HepG2 (cell line): ENCODE data around the gene PRR23E. TPM values are rescaled to one million over a fixed set of nuclear protein-coding genes. Genes with fewer than 3 reads are reported as not detected.

Experiments used
- ATAC-seq: fragments of 200-7000 bp; cut with Tn5 transposase; 3 replicates; pipeline ENCODE4 v1.9.1; 2020; ENCODE audit warnings: mild to moderate bottlenecking, moderate library complexity
- BruUV-seq: library from RNA; stranded (reverse); fragments of 400-500 nt; replicated peaks from 2 replicates; lab custom pipeline; 2021; lab: Mats Ljungman, UMichigan
- CTCF ChIA-PET: fragments of 300-600 bp; formaldehyde crosslinking; extraction: SDS; loops from one replicate; lab custom pipeline; 2021; ENCODE audit warnings: low total read pairs, inconsistent platforms, low intra/inter-chr PET ratio; lab: Yijun Ruan, JAX
- POLR2A ChIA-PET: fragments of 350-600 bp; sonication (Branson Sonifier 250); formaldehyde crosslinking; loops from one replicate; lab custom pipeline; 2020; ENCODE audit warnings: antibody characterized with exemption, inconsistent platforms; lab: Yijun Ruan, JAX
- DNase-seq: peaks from one replicate; pipeline ENCODE4 v3.0.0-alpha.2; 2015; ENCODE audit warnings: low spot score
- FAIRE-seq: peaks from 3 replicates; lab custom pipeline; 2011; peaks lifted over from hg19 to GRCh38; lab: Jason Lieb, UNC
- H2AFZ ChIP-seq: one replicate; pipeline ENCODE4 v1.6.1; 2011; ENCODE audit warnings: low read length, inconsistent platforms
- H3K27ac ChIP-seq: fragments of 300-600 bp; 3 replicates; pipeline ENCODE4 v1.8.0; 2011; ENCODE audit warnings: mixed run types, mild to moderate bottlenecking, mixed read lengths, low read length, inconsistent platforms; ENCODE audit not compliant: insufficient read depth; ENCODE audit errors: extremely low read length
- H3K27me3 ChIP-seq, 2 experiments: fragments of 200-600 bp in 1 of 2; 2 replicates in 1 of 2; 3 replicates in 1 of 2; pipeline versions ENCODE4 v1.6.0 to v1.8.0; 2011; ENCODE audit warnings: low read length in 2 of 2, mild to moderate bottlenecking in 2 of 2, moderate library complexity in 2 of 2, inconsistent platforms in 1 of 2; ENCODE audit not compliant: insufficient read depth in 2 of 2, control insufficient read depth in 1 of 2
- H3K36me3 ChIP-seq, 2 experiments: fragments of 200-600 bp in 1 of 2; replicated peaks in 1 of 2; 2 replicates in 1 of 2; 3 replicates in 1 of 2; pipeline versions ENCODE4 v1.5.1 to v1.8.0; 2011; ENCODE audit warnings: low read length in 2 of 2, inconsistent platforms in 1 of 2; ENCODE audit not compliant: insufficient read depth in 2 of 2, control insufficient read depth in 1 of 2
- H3K4me1 ChIP-seq: 2 replicates; pipeline ENCODE4 v1.5.1; 2012; ENCODE audit warnings: low read length, inconsistent platforms; ENCODE audit not compliant: insufficient read depth
- H3K4me2 ChIP-seq: 2 replicates; pipeline ENCODE4 v1.6.0; 2011; ENCODE audit warnings: low read depth, low read length, inconsistent platforms
- H3K4me3 ChIP-seq, 3 experiments: fragments of 200-600 bp in 1 of 3; sonication (generic), shearing (Covaris generic) in 1 of 3; replicated peaks in 1 of 3; 2 replicates each; pipeline ENCODE4 v1.5.1; 2011 to 2016; ENCODE audit warnings: low read length in 3 of 3, inconsistent platforms in 2 of 3, low read depth in 2 of 3, mild to moderate bottlenecking in 2 of 3, control low read depth in 1 of 3, mixed read lengths in 1 of 3; ENCODE audit not compliant: insufficient read depth in 1 of 3
- H3K79me2 ChIP-seq: one replicate; pipeline ENCODE4 v1.6.1; 2011; ENCODE audit warnings: low read length, inconsistent platforms; ENCODE audit not compliant: insufficient read depth
- H3K9ac ChIP-seq: 2 replicates; pipeline ENCODE4 v1.6.0; 2011; ENCODE audit warnings: mild to moderate bottlenecking, low read depth, low read length, inconsistent platforms; ENCODE audit not compliant: insufficient read depth
- H3K9me3 ChIP-seq: 2 replicates; pipeline ENCODE4 v1.5.1; 2012; ENCODE audit warnings: mild to moderate bottlenecking, low read length
- H4K20me1 ChIP-seq: 2 replicates; pipeline ENCODE4 v1.6.0; 2011; ENCODE audit warnings: inconsistent platforms, mild to moderate bottlenecking, low read length, moderate library complexity; ENCODE audit not compliant: insufficient read depth
- BRD4 ChIP-seq: sonication (generic); formaldehyde crosslinking; IDR thresholded peaks from 2 replicates; pipeline ENCODE4 v1.4.0; 2020; ENCODE audit warnings: missing genetic modification reagents
- CREB3 ChIP-seq: sonication (generic); formaldehyde crosslinking; IDR thresholded peaks from 2 replicates; pipeline ENCODE4 v1.5.0; 2020; ENCODE audit warnings: missing genetic modification reagents
- GATA4 ChIP-seq: sonication (generic); IDR thresholded peaks from 2 replicates; pipeline ENCODE4 v1.6.1; 2016; ENCODE audit warnings: antibody characterized with exemption, low read depth, borderline replicate concordance
- MIER3 ChIP-seq: IDR thresholded peaks from 2 replicates; pipeline ENCODE4 v1.6.1; 2016; ENCODE audit warnings: missing compliant biosample characterization, borderline replicate concordance
- NFKB2 ChIP-seq: sonication (generic); formaldehyde crosslinking; IDR thresholded peaks from 2 replicates; pipeline ENCODE4 v1.4.0; 2020; ENCODE audit warnings: missing genetic modification reagents, borderline replicate concordance
- NR3C1 ChIP-seq: sonication (generic); formaldehyde crosslinking; IDR thresholded peaks from 2 replicates; pipeline ENCODE4 v1.4.0; 2020; ENCODE audit warnings: missing genetic modification reagents
- RAD51 ChIP-seq: fragments of 450-650 bp; IDR thresholded peaks from 2 replicates; pipeline ENCODE4 v1.6.1; 2016; ENCODE audit warnings: borderline replicate concordance
- RNF219 ChIP-seq: sonication (generic); formaldehyde crosslinking; IDR thresholded peaks from 2 replicates; pipeline ENCODE4 v1.5.0; 2020; ENCODE audit warnings: mild to moderate bottlenecking, missing genetic modification reagents
- SIN3B ChIP-seq: fragments of 150-350 bp; IDR thresholded peaks from 2 replicates; pipeline ENCODE4 v1.6.1; 2014; ENCODE audit warnings: low read length
- SRF ChIP-seq: IDR thresholded peaks from 2 replicates; pipeline ENCODE4 v1.6.1; 2011; ENCODE audit warnings: mild to moderate bottlenecking, low read depth, low read length, moderate library complexity
- TARDBP ChIP-seq: sonication (generic); formaldehyde crosslinking; IDR thresholded peaks from 2 replicates; pipeline ENCODE4 v1.8.0; 2022; ENCODE audit warnings: mild to moderate bottlenecking, missing genetic modification reagents
- ZNF251 ChIP-seq: sonication (generic); formaldehyde crosslinking; IDR thresholded peaks from 2 replicates; pipeline ENCODE4 v1.9.0; 2021; ENCODE audit warnings: mild to moderate bottlenecking, missing genetic modification reagents
- ZNF33B ChIP-seq: sonication (generic); formaldehyde crosslinking; IDR thresholded peaks from 2 replicates; pipeline ENCODE4 v1.5.1; 2020; ENCODE audit warnings: mild to moderate bottlenecking, missing genetic modification reagents
- ZNF557 ChIP-seq: sonication (generic); formaldehyde crosslinking; IDR thresholded peaks from 2 replicates; pipeline ENCODE4 v1.4.0; 2020; ENCODE audit warnings: missing genetic modification reagents
- ZNF605 ChIP-seq: sonication (generic); formaldehyde crosslinking; IDR thresholded peaks from 2 replicates; pipeline ENCODE4 v1.8.0; 2022; ENCODE audit warnings: mild to moderate bottlenecking, missing genetic modification reagents
- ZNF737 ChIP-seq: sonication (generic); formaldehyde crosslinking; IDR thresholded peaks from 2 replicates; pipeline ENCODE4 v1.5.0; 2020; ENCODE audit warnings: missing genetic modification reagents, mild to moderate bottlenecking, borderline replicate concordance
- ZNF747 ChIP-seq: sonication (generic); formaldehyde crosslinking; IDR thresholded peaks from 2 replicates; pipeline ENCODE4 v1.8.1; 2023; ENCODE audit warnings: missing genetic modification reagents, mild to moderate bottlenecking, borderline replicate concordance
- ZNF768 ChIP-seq: sonication (generic); formaldehyde crosslinking; IDR thresholded peaks from 2 replicates; pipeline ENCODE4 v1.4.0; 2020; ENCODE audit warnings: missing genetic modification reagents
- ZNF777 ChIP-seq: sonication (generic); formaldehyde crosslinking; IDR thresholded peaks from 2 replicates; pipeline ENCODE4 v1.4.0; 2020; ENCODE audit warnings: missing genetic modification reagents
- WGBS: methylation state at CpG from one replicate; pipeline ENCODE4 v1.1.6; 2017; ENCODE audit warnings: low lambda C conversion rate; 5-methylcytosine and 5-hydroxymethylcytosine counted together
- in situ Hi-C: cut with HindIII; loops from 2 replicates; pipeline ENCODE4 v1.10.0; 2017; ENCODE audit warnings: low pct_unique_long_range_greater_than_20kb; ENCODE audit not compliant: extremely low pct_ligation_motif_present
- intact Hi-C: fragments of 100-400 bp; cut with micrococcal nuclease; formaldehyde crosslinking; loops from one replicate; pipeline ENCODE4 v1.10.0; 2022; ENCODE audit not compliant: unreplicated experiment
- polyA plus RNA-seq, 8 experiments: library from polyadenylated mRNA; depleted of rRNA in 3 of 8; stranded (reverse) in 7 of 8; unstranded in 1 of 8; fragments of >200 nt; fragmentation: Illumina TruSeq in 4 of 8; extraction: Trizol in 4 of 8; gene quantifications; 2 replicates each; pipeline versions ENCODE4 v1.2.1 to v1.2.3, GENCODE V29; 2011 to 2016; ENCODE audit warnings: low read depth in 4 of 8, missing spikeins in 1 of 8, mixed read lengths in 1 of 8; ENCODE audit not compliant: insufficient read depth in 1 of 8
- total RNA-seq, 5 experiments: library from RNA; depleted of rRNA; stranded (reverse); fragments of >200 nt; fragmentation: Illumina TruSeq; extraction: Trizol; gene quantifications; 2 replicates each; pipeline ENCODE4 v1.2.3, GENCODE V29; 2016; ENCODE audit warnings: low read depth in 1 of 5

Gene PRR23E
- total and polyA plus RNA-seq, 2 of the 13 experiments (the other 11 are each of a cell fraction or from before 2014, with no cell fraction given), result not detected

- POLR2A ChIA-PET, result no interaction called here
- no peak for ATAC-seq
- 24% methylated on average over 4 of the region's 4 CpGs for WGBS
Measured at GRCh38 chr3:127171721-127172120, 21.2 kb upstream of the PRR23E start.

GRCh38 chr3:127172211-127172610 is 20.7 kb upstream of the PRR23E start:
- intact Hi-C loops, result no loop called here
- in situ Hi-C loops, result loop anchor here (5.0 kb wide), 1 partner anchor 420 kb away; no protein-coding TSS in a partner anchor
- BruUV-seq, result no TSS peak
- H3K4me3 ChIP-seq, result no peak overlapping the region
- no peaks in the 10 kb centered on the region for H3K9me3 ChIP-seq
- H4K20me1 ChIP-seq, result no peaks in the 10 kb centered on the region
- ATAC-seq (no peak), FAIRE-seq (no peak), DNase-seq (no peak)
- no peak overlapping the region for H3K4me2 ChIP-seq
- no peaks in the 10 kb centered on the region for H3K79me2 ChIP-seq
- H3K27ac ChIP-seq, result no peak overlapping the region
- ChIA-PET POLR2A (no interaction called here), CTCF (no interaction called here)
- no peak for TF ChIP-seq ZNF747
- no peak for TF ChIP-seq SRF
- no peak for TF ChIP-seq ZNF737 (CRISPR knock-in tag)
- TF ChIP-seq SIN3B, result no peak
- no peak for TF ChIP-seq MIER3 (CRISPR knock-in tag)
- no peak for TF ChIP-seq ZNF251 (CRISPR knock-in tag)
- no peak for TF ChIP-seq ZNF777 (CRISPR knock-in tag)
- TF ChIP-seq CREB3 (CRISPR knock-in tag), result no peak
- TF ChIP-seq RNF219 (CRISPR knock-in tag), result no peak
- no peak for TF ChIP-seq ZNF33B (CRISPR knock-in tag)
- no peak for TF ChIP-seq RAD51
- no peak for TF ChIP-seq ZNF557 (CRISPR knock-in tag)
- TF ChIP-seq NFKB2 (CRISPR knock-in tag), result no peak
- H2AFZ ChIP-seq, result no peak overlapping the region
- WGBS, result 31% methylated on average over 5 of the region's 5 CpGs
- H3K36me3 ChIP-seq, result no peaks in the 10 kb centered on the region
- H3K4me1 ChIP-seq, result no peaks in the 10 kb centered on the region
- peaks cover 2 to 26% of the 10 kb centered on the region in 2 experiments; a peak in 3 of 5 replicates for H3K27me3 ChIP-seq
- no peak overlapping the region for H3K9ac ChIP-seq

More at GRCh38 chr3:127171721-127172120, 21.2 kb upstream of the PRR23E start:
- H3K36me3 ChIP-seq, result no peaks in the 10 kb centered on the region
- no peaks in the 10 kb centered on the region for H4K20me1 ChIP-seq
- H3K9me3 ChIP-seq, result no peaks in the 10 kb centered on the region
- CTCF ChIA-PET, result no interaction called here
- TF ChIP-seq GATA4 (no peak), BRD4 (CRISPR knock-in tag) (no peak), TARDBP (no peak), NR3C1 (CRISPR knock-in tag) (no peak), ZNF768 (CRISPR knock-in tag) (no peak), ZNF605 (CRISPR knock-in tag) (no peak)
- in situ Hi-C loops, result loop anchor here (5.0 kb wide), 1 partner anchor 419 kb away; no protein-coding TSS in a partner anchor
- BruUV-seq, result no TSS peak
- H3K4me1 ChIP-seq, result no peaks in the 10 kb centered on the region
- no peak overlapping the region for H3K9ac ChIP-seq
- no peak for DNase-seq
- intact Hi-C loops, result no loop called here
- H3K4me2 ChIP-seq, result no peak overlapping the region
- no peaks in the 10 kb centered on the region for H3K79me2 ChIP-seq
- peaks cover 2 to 26% of the 10 kb centered on the region in 2 experiments; a peak in 3 of 5 replicates for H3K27me3 ChIP-seq
- FAIRE-seq, result no peak
- no peak overlapping the region for H3K4me3 ChIP-seq
- no peak overlapping the region for H2AFZ ChIP-seq
- H3K27ac ChIP-seq, result no peak overlapping the region
